ENCODE results near the gene ZCCHC13. TPM values are rescaled to one million over a fixed set of nuclear protein-coding genes. Genes with fewer than 3 reads are reported as not detected.

The ZCCHC13 gene
- total and polyA plus RNA-seq, 2 of the 8 experiments (the other 6 are each of a cell fraction or from before 2014, with no cell fraction given) = not detected

DNA sequence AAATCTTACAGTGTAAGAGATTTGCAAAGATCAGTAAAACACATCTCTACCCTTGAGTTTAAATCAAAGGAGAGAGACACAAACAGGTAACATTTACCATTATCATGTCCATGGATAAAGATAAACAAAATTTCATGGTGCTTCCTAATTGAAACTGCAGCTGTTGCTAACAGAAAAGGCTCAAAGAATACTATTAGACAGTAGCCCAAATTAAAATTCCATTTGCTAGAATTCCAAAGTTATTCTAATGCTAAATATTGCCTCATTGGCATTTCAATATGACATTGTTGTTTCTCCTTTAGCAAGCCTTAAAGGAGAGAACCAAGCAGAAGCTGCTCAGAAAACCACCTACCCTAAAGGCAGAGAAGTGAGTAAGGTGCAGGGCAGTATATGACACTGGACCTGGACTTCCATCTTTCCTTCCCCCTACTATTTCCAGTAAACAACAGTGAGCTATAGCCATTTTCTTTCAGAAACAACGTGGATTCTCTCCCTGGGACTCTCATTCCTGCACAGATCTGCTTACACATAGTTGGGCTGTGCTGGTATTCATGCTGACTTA, 19.5 kb upstream of the ZCCHC13 start:
- DNase-seq (ENCODE audit: low read depth in 1 of 2, low spot score in 2 of 2) (no peak), FAIRE-seq (no peak)
- Histone ChIP-seq H3K4me2 (ENCODE audit: insufficient read depth in 1 of 2, low read depth in 2 of 2, low read length in 2 of 2) (peak overlapping the region; percentile 54 to 65), H3K23ac (ENCODE audit: insufficient read length) (no peak overlapping the region), H3K4me3 (ENCODE audit: extremely low read depth in 1 of 4, insufficient read depth in 2 of 4, low read depth in 3 of 4, low read length in 4 of 4) (peak overlapping the region in 1 of 4 experiments; percentile 40; a peak in 2 of 8 replicates), H3K79me1 (ENCODE audit: low read depth, low read length) (no peaks in the 10 kb centered on the region), H3K27ac (ENCODE audit: low read depth, low read length) (no peak overlapping the region), H2BK15ac (ENCODE audit: low read length) (no peak overlapping the region), H2BK12ac (ENCODE audit: low read depth, low read length) (no peak overlapping the region), H4K5ac (ENCODE audit: insufficient read length, low read depth, low read length) (no peak overlapping the region), H3K4ac (replicated peaks; ENCODE audit: insufficient read length, low read depth, low read length) (no peak overlapping the region), H2BK5ac (ENCODE audit: low read depth, low read length) (peak overlapping the region; percentile 71; the same call in 1 of the 2 replicates), H3K14ac (ENCODE audit: insufficient read length) (no peak overlapping the region), H2AFZ (ENCODE audit: low read length) (no peak overlapping the region), H4K20me1 (replicated peaks in 1 of 2; ENCODE audit: control insufficient read depth in 1 of 2, insufficient read depth in 2 of 2, low read length in 2 of 2) (peaks cover 0 to 5% of the 10 kb centered on the region in 2 experiments), H3K9ac (replicated peaks in 1 of 4; ENCODE audit: extremely low read depth in 1 of 4, low read depth in 3 of 4, low read length in 3 of 4) (no peak overlapping the region), H2BK20ac (ENCODE audit: low read length) (no peak overlapping the region), H3K27me3 (replicated peaks in 1 of 4; ENCODE audit: control insufficient read depth in 3 of 4, extremely low read depth in 1 of 4, insufficient read depth in 3 of 4, low read length in 3 of 4) (no peaks in the 10 kb centered on the region), H4K8ac (ENCODE audit: extremely low read depth, insufficient read depth, low read length) (no peak overlapping the region), H3K4me1 (replicated peaks in 1 of 4; ENCODE audit: control insufficient read depth in 3 of 4, insufficient read depth in 4 of 4, low read length in 3 of 4) (peaks cover 1 to 28% (median 13%) of the 10 kb centered on the region in 4 experiments; a peak in 6 of 7 replicates), H3K56ac (replicated peaks; ENCODE audit: insufficient read length, low read depth, low read length) (no peak overlapping the region), H3K36me3 (ENCODE audit: control insufficient read depth in 2 of 4, insufficient read depth in 4 of 4, low read length in 3 of 4) (peaks cover 0 to 53% (median 14%) of the 10 kb centered on the region in 4 experiments; a peak in 6 of 8 replicates), H4K91ac (replicated peaks; ENCODE audit: insufficient read length, low read length) (no peak overlapping the region), H3K23me2 (ENCODE audit: low read depth, low read length) (no peaks in the 10 kb centered on the region), H2BK120ac (replicated peaks; ENCODE audit: low read depth, low read length) (no peak overlapping the region), H3K79me2 (ENCODE audit: control insufficient read depth in 1 of 2, insufficient read depth in 2 of 2, low read length in 2 of 2) (peaks cover 0 to 87% of the 10 kb centered on the region in 2 experiments; a peak in 2 of 4 replicates), H3K18ac (ENCODE audit: extremely low read depth, low read length) (no peak overlapping the region; the same call in none of the 2 replicates), H2AK5ac (ENCODE audit: low read depth, low read length) (no peak overlapping the region), H3K9me3 (ENCODE audit: insufficient read depth in 2 of 2, low read depth in 1 of 2, low read length in 1 of 2) (no peaks in the 10 kb centered on the region)
- 0% methylated on average over 1 of the region's 1 CpG; no CpG with 5 or more reads in 1 of the 2 experiments for WGBS, 2 experiments (ENCODE audit: extremely low coverage in 1 of 2, insufficient coverage in 1 of 2, insufficient read length in 1 of 2, insufficient replicate concordance in 2 of 2, low coverage in 1 of 2, low lambda C conversion rate in 2 of 2, missing lambda C conversion rate in 1 of 2)
- ChIA-PET CTCF (ENCODE audit: partially characterized antibody) (interaction anchor here (0.6 to 1.9 kb wide), 2 partner anchors 13 to 74 kb away, joined by 5 to 9 read pairs; no protein-coding TSS in a partner anchor), POLR2A (ENCODE audit: partially characterized antibody) (interaction anchor here (0.7 to 5.9 kb wide), 12 partner anchors 8 to 97 kb away, joined by 3 to 27 read pairs (median 4); no protein-coding TSS in a partner anchor)
- TF ChIP-seq POLR2AphosphoS5 (IDR thresholded peaks at IDR 0.05; ENCODE audit: low read depth, low read length) (0 out of 2 replicates have a peak, but pooled peaks have one; percentile 32), EP300 (IDR thresholded peaks at IDR 0.05; ENCODE audit: borderline replicate concordance in 1 of 2, low read depth in 2 of 2, low read length in 2 of 2) (no peak), POLR2A (IDR thresholded peaks at IDR 0.05; ENCODE audit: control extremely low read depth in 1 of 2, low read depth in 2 of 2, low read length in 2 of 2) (peak in 1 of 2 experiments; percentile 26; a peak in 1 of 3 replicates)
